ENCODE data around the gene POLR2E.

DNA sequence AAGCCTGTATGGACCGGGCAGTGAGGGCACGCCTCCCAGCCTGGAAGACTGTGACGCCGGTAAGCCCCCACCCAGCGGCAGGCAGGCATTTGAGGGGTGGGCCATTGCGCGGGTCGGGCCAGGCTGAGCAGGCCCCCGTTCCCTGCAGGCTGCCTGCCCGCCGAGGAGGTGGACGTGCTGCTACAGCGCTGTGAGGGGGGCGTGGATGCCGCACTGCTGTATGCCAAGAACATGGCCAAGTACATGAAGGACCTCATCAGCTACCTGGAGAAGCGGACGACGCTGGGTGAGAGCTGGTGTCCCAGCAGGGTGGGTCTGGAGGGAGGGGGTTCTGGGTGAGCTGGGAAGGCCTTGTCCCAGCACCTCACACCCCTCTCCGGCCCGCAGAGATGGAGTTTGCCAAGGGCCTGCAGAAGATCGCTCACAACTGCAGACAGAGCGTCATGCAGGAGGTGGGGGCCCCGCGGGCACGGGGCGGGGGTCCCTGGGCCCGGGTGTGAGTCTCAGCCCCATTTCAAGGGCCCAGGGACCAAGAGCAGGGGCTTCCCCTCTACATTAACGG is 21.1 kb downstream of the POLR2E start:
- TF ChIP-seq, protein P1, sequence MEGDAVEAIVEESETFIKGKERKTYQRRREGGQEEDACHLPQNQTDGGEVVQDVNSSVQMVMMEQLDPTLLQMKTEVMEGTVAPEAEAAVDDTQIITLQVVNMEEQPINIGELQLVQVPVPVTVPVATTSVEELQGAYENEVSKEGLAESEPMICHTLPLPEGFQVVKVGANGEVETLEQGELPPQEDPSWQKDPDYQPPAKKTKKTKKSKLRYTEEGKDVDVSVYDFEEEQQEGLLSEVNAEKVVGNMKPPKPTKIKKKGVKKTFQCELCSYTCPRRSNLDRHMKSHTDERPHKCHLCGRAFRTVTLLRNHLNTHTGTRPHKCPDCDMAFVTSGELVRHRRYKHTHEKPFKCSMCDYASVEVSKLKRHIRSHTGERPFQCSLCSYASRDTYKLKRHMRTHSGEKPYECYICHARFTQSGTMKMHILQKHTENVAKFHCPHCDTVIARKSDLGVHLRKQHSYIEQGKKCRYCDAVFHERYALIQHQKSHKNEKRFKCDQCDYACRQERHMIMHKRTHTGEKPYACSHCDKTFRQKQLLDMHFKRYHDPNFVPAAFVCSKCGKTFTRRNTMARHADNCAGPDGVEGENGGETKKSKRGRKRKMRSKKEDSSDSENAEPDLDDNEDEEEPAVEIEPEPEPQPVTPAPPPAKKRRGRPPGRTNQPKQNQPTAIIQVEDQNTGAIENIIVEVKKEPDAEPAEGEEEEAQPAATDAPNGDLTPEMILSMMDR (conservative IDR thresholded peaks at IDR 0.05 in 1 of 2, IDR thresholded peaks at IDR 0.05 in 1 of 2; ENCODE audit: extremely low read depth in 1 of 2, insufficient read depth in 1 of 2, low read depth in 1 of 2, low read length in 2 of 2) = no peak
- TF ChIP-seq EZH2 (IDR thresholded peaks at IDR 0.05; ENCODE audit: borderline replicate concordance, low read length) = no peak
